Superior temporal gyrus (tissue), 1 donor: ENCODE results near the gene MRPL33.

Source experiments
- DNase-seq: peaks from one replicate; pipeline ENCODE4 v3.0.0-alpha.2; 2016; ENCODE audit errors: extremely low spot score

MRPL33 gene

GRCh38 chr2:27808984-27809383 is 37.5 kb downstream of the MRPL33 start:
- no peak for DNase-seq

- peak; percentile 57 for DNase-seq
These were observed 38.3 kb downstream of the MRPL33 start for GRCh38 chr2:27809761-27810241.

- DNase-seq = no peak
These were observed 38.9 kb downstream of the MRPL33 start for GRCh38 chr2:27810455-27810854.

DNA sequence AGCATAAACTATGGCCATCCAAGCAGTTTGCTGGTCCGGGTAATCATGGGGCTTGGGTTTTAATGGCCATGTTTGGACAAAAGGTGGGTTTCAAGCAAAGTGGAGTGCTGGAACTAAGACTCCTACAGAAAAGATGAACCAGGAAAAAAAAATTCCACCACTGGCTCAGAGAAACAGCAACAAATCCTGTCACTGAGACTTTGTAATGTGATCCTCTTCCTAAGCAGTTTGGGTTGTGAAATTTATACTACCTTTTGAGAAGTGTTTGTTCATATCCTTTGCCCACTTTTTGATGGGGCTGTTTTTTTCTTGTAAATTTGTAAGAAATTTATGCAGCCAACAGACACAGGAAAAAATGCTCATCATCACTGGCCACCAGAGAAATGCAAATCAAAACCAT is 40.2 kb downstream of the MRPL33 start:
- no peak for DNase-seq

DNA sequence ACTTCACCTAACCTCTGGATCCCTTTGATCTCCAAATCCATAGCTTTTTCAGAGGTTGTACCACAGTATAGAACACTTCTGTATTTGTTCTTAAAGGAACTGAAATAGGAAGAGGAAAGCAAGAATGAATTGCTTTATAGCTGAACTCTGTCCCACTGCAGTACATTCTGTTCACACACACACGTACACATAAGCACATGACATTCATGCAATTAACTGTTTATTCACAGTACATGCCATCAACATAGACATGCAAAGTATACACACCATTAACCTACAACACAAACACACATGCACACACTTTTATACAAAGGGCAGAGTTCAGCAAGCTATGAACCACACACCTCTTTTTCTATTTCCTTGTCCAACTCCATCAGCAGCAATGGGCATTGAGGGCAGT is 43.2 kb downstream of the MRPL33 start:
- no peak for DNase-seq

GRCh38 chr2:27815860-27816438 is 44.4 kb downstream of the MRPL33 start:
- no peak for DNase-seq

DNA sequence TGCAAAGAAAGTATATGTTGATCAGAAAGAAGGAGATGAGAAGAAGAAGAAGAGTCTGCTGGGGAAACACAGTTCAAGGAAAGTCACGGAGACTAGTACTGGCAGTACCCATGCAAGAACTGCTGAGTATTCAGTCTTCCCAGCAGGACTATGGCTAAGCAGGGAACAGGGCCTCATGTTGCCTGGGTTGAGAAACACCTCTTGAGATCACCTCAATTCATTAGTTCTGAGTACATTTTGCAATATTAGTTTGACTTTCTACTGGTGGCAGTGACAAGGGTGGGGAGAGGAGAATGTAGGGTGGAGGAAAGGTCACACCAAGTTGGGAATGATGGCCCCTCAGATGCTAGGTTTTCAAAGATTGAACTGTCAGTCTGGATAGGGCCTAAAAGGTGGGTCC is 50.5 kb downstream of the MRPL33 start:
- DNase-seq = no peak

DNA sequence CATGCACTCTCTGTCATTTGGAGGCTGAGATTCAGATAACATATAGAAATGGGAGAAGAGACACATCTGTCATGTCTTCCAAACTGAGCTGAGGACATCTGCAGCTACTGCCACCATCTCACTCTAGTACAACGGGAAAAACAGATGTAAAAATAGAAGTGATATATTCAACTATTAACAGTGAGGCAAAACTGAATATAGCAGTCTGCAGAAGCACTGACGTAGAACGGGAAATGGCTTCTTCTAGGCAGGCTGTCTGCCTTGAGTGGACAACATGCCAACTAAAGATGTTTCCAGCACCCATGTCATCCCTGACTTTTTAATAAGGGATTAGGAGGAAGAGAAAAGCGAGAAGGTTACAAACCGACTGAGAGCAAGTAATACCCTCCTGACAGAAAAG is 51.6 kb downstream of the MRPL33 start:
- peak; percentile 59 for DNase-seq

GRCh38 chr2:27823569-27823968 is 52.0 kb downstream of the MRPL33 start:
- DNase-seq = no peak

GRCh38 chr2:27824401-27824800 is 52.9 kb downstream of the MRPL33 start:
- no peak for DNase-seq

- DNase-seq = no peak
These were observed 56.8 kb downstream of the MRPL33 start for GRCh38 chr2:27828305-27828704.
